ENCODE data around the gene TRPM5. TPM values are rescaled to one million over a fixed set of nuclear protein-coding genes. Genes with fewer than 3 reads are reported as not detected.

The TRPM5 gene
- total RNA-seq, 1 donor from 2014 or later, result not detected

DNA sequence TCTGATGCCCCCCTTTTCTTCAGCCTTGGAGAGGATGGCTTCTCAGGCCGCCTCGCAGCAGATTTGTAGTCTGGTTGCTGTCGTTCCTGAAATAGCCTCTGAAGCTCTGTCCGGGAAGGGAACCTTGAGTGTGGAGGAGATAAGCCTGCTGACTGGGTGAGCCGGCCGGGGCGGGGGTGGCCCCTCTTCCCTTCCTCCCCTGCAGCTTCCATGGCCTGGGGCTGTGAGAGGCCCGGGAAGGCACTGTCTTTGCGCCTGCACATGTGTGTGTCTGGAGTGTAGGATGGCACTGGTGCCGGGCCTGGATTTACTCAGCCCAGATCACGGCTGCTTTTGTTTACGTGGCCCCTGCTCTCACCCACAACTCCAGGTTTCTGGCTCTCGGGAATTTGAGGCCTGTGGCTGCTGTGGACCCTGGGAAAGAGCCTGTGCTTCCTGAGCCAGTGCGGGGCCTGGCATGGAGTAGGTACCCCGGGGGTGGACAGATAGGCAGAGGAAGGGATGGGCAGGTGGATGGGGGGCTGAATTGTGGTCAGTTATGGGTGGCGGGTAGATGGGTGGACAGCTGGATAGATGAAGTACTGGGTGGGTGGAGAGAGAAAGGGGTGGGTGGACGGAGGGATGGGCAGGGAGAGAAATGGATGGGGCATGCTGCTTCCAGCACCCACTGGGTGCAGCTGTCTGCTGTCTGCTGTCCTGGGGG is 17.1 kb upstream of the TRPM5 start:
- no peak overlapping the region for H3K9ac ChIP-seq (ENCODE audit: low read length)
- no peaks in the 10 kb centered on the region for H3K9me3 ChIP-seq (ENCODE audit: insufficient read depth, low read depth, low read length)
- H3K9me3 Mint-ChIP-seq (ENCODE audit: unreplicated experiment), result no peaks in the 10 kb centered on the region
- H3K79me2 ChIP-seq (ENCODE audit: insufficient read depth, low read length), result no peaks in the 10 kb centered on the region
- H3K27ac ChIP-seq (ENCODE audit: low read depth, low read length), result no peak overlapping the region
- no peak overlapping the region for H3K27ac Mint-ChIP-seq (ENCODE audit: unreplicated experiment)
- no peak overlapping the region for H3K4me2 ChIP-seq (ENCODE audit: low read length)
- peaks cover 57% of the 10 kb centered on the region for H3K27me3 Mint-ChIP-seq (ENCODE audit: low read depth, unreplicated experiment)
- no peaks in the 10 kb centered on the region for H3K4me1 ChIP-seq (ENCODE audit: insufficient read depth, low read length)
- H3K4me1 Mint-ChIP-seq (ENCODE audit: low read depth, unreplicated experiment), result no peaks in the 10 kb centered on the region
- H3K36me3 Mint-ChIP-seq (ENCODE audit: low read depth, unreplicated experiment), result no peaks in the 10 kb centered on the region
- TF ChIP-seq EZH2 (IDR thresholded peaks at IDR 0.05; ENCODE audit: insufficient read depth, low read length), result no peak
- no peak for TF ChIP-seq CTCF (IDR thresholded peaks at IDR 0.05; ENCODE audit: insufficient read depth, low read depth, low read length)
- no peaks in the 10 kb centered on the region for H3K36me3 ChIP-seq (ENCODE audit: insufficient read depth, low read length)
- H3K4me3 Mint-ChIP-seq (ENCODE audit: unreplicated experiment), result no peak overlapping the region
- FAIRE-seq (no peak), DNase-seq (ENCODE audit: low read depth) (no peak)
- peaks cover 2% of the 10 kb centered on the region for H3K27me3 ChIP-seq (ENCODE audit: insufficient read depth, low read length)
- no peak overlapping the region for H3K4me3 ChIP-seq (ENCODE audit: insufficient read depth, low read depth, low read length)
- H2AFZ ChIP-seq (ENCODE audit: low read depth, low read length), result no peak overlapping the region
- H4K20me1 ChIP-seq (ENCODE audit: insufficient read depth, low read length), result no peaks in the 10 kb centered on the region

- Histone ChIP-seq H3K79me2 (ENCODE audit: insufficient read depth, low read length) (no peaks in the 10 kb centered on the region), H3K4me2 (ENCODE audit: low read length) (no peak overlapping the region), H3K36me3 (ENCODE audit: insufficient read depth, low read length) (no peaks in the 10 kb centered on the region), H3K4me3 (ENCODE audit: insufficient read depth, low read depth, low read length) (no peak overlapping the region), H3K4me1 (ENCODE audit: insufficient read depth, low read length) (no peaks in the 10 kb centered on the region), H3K27ac (ENCODE audit: low read depth, low read length) (no peak overlapping the region), H3K9me3 (ENCODE audit: insufficient read depth, low read depth, low read length) (no peaks in the 10 kb centered on the region), H3K27me3 (ENCODE audit: insufficient read depth, low read length) (peaks cover 2% of the 10 kb centered on the region), H2AFZ (ENCODE audit: low read depth, low read length) (no peak overlapping the region), H3K9ac (ENCODE audit: low read length) (no peak overlapping the region), H4K20me1 (ENCODE audit: insufficient read depth, low read length) (no peaks in the 10 kb centered on the region)
- peaks cover 53% of the 10 kb centered on the region for H3K27me3 Mint-ChIP-seq (ENCODE audit: low read depth, unreplicated experiment)
- H3K4me3 Mint-ChIP-seq (ENCODE audit: unreplicated experiment), result no peak overlapping the region
- no peak for TF ChIP-seq CTCF (IDR thresholded peaks at IDR 0.05; ENCODE audit: insufficient read depth, low read depth, low read length)
- TF ChIP-seq EZH2 (IDR thresholded peaks at IDR 0.05; ENCODE audit: insufficient read depth, low read length), result no peak
- H3K36me3 Mint-ChIP-seq (ENCODE audit: low read depth, unreplicated experiment), result no peaks in the 10 kb centered on the region
- no peak for DNase-seq (ENCODE audit: low read depth)
- H3K27ac Mint-ChIP-seq (ENCODE audit: unreplicated experiment), result no peak overlapping the region
- H3K4me1 Mint-ChIP-seq (ENCODE audit: low read depth, unreplicated experiment), result no peaks in the 10 kb centered on the region
- FAIRE-seq, result no peak
- H3K9me3 Mint-ChIP-seq (ENCODE audit: unreplicated experiment), result peaks cover 1% of the 10 kb centered on the region
Measured at GRCh38 chr11:2460540-2461252, 16.4 kb upstream of the TRPM5 start.

Data from astrocyte (in vitro differentiated cells and primary cell).